Suppressor macrophage treated with lipopolysaccharide for 4 hours (primary cell): ENCODE measurements around the gene ALOX12.
"Not testable (repeated sequence)": the region's sequence is repeated elsewhere in the genome, so short reads cannot be mapped to it uniquely, and the experiment has no call there.

ENCODE experiments used
- DNase-seq: peaks from one replicate; pipeline ENCODE4 v3.0.0-alpha.2; 2020

ALOX12 gene

DNA sequence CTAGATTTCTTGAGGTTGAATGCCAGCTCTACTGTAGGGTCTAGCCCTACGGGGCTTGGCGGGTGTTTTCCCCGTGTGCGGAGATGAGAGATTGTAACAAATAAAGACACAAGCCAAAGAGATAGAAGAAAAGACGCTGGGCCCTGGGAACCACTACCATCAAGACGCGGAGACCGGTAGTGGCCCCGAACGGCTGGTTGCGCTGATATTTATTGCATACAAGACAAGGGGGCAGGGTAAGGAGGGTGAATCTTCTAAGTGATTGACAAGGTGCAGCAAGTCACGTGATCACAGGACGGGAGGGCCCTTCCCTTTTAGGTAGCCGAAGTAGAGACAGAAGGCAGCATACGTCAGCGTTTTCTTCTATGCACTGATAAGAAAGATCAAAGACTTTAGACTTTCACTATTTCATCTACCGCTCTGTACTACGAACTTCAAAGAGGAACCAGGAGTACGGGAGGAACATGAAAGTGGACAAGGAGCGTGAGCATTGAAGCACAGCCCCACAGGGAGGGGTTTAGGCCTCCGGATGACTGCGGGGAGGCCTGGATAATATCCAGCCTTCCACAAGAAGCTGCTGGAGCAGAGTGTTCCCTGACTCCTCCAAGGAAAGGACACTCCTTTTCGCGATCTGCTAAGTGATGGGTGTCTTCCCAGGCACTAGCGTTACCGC is 51.0 kb downstream of the ALOX12 start:
- DNase-seq: not testable (repeated sequence)

- no peak for DNase-seq
Measured at GRCh38 chr17:7047566-7047965, 51.7 kb downstream of the ALOX12 start.

- no peak for DNase-seq
Measured at GRCh38 chr17:7048968-7049367, 53.1 kb downstream of the ALOX12 start.

- not testable (repeated sequence) for DNase-seq
Measured at GRCh38 chr17:7050583-7050982, 54.7 kb downstream of the ALOX12 start.

DNA sequence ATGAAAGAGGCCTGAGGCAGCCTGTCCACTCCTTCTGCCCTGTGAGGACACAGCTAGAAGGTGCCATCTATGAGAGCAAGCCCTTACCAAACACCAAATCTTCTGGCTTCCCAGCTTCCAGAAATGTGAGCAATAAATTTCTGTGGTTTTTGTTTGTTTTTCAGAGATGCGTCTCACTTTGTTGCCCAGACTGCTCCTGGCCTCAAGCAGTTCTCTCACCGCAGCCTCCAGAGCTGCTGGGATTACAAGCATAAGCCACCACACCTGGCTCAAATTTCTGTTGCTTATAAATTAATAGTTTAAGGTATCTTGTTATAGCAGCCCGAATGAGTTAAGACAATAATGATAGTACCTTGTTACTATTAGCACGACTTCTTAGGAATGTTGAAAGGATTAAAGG is 60.5 kb downstream of the ALOX12 start:
- no peak for DNase-seq

DNA sequence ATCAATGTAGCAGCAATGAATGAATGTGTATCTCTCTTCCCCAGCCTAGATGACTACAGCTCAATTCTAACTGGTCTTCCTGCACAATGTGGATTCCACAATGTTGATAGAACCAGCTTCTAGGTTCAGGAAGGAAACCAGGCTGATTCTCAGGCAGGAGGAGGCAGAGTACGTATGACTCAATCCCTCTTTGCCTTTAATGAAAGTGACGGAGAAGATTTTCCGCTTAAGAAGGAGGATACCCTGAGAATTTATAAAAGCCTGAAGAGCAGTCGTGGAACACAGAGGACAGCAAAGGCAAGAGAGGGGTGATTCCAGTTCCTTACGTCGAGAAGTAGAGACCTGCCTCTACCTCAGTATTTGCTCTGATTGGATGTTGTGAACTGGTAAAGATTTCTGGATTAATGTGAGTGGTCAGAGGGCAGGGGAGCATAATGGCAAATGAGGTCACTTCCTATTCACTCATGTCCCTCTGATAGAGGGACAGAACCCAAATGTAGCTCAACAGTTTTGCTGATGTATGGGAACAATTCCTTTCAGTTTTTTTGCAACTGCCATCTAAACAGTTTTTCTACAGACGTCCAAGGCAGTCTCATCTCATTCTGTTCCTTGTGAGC is 63.1 kb downstream of the ALOX12 start:
- peak; percentile 43 for DNase-seq
